ENCODE results near the gene RAPGEF2.

GRCh38 chr4:159287767-159288166 is 184.9 kb downstream of the RAPGEF2 start:
- TF ChIP-seq POLR2A (IDR thresholded peaks at IDR 0.05) = no peak
- no peak for TF ChIP-seq CTCF (IDR thresholded peaks at IDR 0.05)

Data from thyroid gland (tissue), 4 donors.